EH (cell line): ENCODE measurements around the gene CHRNB4.
A peak's percentile ranks its signal among the peaks of the same experiment; 100 is the strongest.

ENCODE experiments used
- DNase-seq: peaks from one replicate; pipeline ENCODE4 v3.0.0-alpha.2; 2015; ENCODE audit warnings: low read depth

CHRNB4 gene

DNA sequence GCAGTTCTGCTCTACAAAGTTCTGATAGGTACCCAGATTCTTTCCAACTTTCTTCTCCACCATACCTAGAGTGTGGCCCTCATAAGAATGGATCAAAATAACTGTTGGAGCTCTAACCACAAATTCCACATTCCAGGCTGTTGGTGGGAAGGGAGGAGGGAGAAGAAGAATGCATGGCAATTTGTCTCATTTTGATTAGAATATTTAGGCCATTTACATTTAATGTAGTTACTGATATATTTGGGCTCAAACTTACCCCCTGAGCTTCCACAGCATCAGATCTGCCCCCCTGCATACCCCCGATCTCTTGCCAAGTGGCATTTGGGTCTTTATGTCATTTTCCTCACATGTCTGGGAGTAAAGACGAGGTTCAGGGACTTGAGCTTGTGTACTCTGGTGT lies 7.7 kb downstream of the CHRNB4 start:
- DNase-seq, result no peak

DNA sequence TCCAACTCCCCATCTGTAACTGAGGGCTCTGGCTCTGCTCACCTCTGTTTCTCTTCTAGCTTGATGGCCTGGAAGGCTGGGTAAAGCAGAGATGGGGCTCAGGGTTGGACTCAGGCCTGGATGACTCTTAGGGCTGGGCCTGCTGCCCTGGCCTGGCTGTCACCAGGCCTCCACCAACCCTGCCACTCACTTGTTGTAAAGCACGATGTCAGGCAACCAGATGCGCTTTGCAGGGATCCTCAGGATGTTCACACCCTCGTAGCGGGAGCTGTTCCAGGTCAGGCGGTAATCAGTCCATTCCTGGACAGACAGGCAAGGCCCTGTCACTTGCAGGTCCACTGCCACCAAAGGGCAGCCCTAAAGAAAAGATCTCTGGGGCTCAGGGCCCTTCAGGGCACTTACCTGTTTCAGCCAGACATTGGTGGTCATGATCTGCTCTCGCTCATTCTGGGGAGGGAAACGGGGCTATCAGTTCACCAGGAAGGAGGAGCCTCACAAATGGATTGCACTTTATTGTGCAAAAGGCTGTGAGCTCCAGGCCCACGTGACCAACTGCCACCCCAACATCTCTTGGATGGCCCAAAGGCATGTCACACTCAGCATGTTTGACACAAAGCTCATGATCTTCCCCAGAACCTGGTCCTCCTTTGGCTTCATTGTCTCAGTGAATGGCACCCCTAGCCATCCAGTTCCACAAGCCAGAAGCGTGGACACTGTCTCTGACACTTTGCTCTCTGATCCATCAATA lies 9.9 kb downstream of the CHRNB4 start:
- no peak for DNase-seq

DNA sequence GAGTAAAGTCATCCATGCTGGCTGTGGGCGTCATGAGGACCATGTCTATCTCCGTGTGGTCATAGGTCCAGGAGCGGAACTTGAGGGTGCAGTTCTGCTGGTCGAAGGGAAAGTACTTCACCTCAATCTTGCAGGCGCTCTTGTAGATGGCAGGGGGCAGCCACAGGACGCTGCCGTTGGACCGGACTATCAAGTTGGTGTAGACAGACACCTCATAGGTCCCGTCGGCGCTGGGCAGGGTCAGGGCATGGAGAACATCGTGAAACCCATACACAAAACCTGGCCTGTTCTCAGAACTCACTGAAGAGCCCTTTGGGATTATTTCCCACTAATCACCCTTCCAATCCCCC lies 11.3 kb downstream of the CHRNB4 start:
- no peak for DNase-seq

GRCh38 chr15:78629031-78629715 lies 11.8 kb downstream of the CHRNB4 start:
- no peak for DNase-seq

DNA sequence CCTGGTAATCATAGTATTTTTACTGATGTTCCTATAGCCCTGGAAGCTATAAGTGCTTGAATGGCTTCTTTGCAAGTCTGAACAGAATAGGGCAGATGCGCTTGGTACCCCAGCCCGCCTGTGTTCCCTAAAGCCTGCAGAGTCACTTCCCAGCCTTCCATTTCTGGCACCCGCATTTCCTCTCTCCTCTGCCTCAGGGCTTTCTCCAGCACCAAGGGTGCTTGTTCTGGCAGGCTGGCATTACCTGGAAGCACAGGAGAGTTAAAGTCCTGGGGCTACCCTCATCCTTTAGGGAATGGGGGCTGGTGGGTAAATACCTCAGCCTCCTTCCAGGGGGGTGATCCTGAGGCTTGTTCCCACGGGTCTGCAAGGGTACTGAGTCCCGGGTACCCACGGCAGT lies 12.8 kb downstream of the CHRNB4 start:
- no peak for DNase-seq

GRCh38 chr15:78627348-78627747 lies 13.7 kb downstream of the CHRNB4 start:
- DNase-seq, result no peak

GRCh38 chr15:78626381-78626995 lies 14.5 kb downstream of the CHRNB4 start:
- no peak for DNase-seq

DNA sequence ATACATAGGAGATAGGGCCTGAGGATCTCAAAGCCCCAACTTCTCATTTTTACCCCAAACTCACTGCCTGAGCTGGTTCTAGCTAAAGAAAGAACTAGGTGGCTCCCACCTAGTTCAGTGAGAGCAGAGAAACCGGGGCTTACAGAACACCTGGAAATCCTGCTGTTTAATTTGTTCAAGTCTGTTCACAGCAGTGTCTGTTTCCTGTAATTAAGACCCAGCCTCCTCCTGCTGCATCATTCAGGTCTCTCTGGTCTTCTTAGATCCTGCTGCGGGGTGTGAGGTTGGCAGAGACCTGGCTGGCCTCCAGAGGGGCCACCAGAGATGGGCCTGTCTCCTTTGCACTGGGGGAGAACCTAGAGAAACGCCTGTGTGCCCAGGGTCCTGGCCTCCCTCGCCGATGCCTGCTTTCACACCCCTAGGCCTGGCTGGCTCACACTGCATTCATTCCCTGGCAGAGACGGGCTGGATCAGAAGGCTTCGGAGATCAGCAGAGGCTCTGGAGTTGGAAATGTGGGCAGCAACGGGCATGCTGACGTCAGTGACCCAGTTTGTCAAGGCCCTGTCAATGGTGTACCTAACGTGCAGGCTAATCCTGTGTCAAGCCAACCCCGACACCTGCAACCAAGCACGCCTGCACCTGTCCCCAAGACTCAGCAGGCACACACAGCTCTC lies 15.3 kb downstream of the CHRNB4 start:
- no peak for DNase-seq

GRCh38 chr15:78624651-78625590 lies 16.1 kb downstream of the CHRNB4 start:
- DNase-seq, result no peak

GRCh38 chr15:78623786-78624497 lies 17.1 kb downstream of the CHRNB4 start:
- DNase-seq, result no peak

GRCh38 chr15:78621810-78622402 lies 19.1 kb downstream of the CHRNB4 start:
- DNase-seq, result no peak

- DNase-seq, result no peak
Observed at GRCh38 chr15:78620527-78621421, 20.2 kb downstream of the CHRNB4 start, which contains the start of gene CHRNA3. Gene CHRNA3, minus strand, starts transcription at chr15:78620996. Its CDS starts 202 bp downstream, at chr15:78620794.

GRCh38 chr15:78620021-78620526 lies 20.9 kb downstream of the CHRNB4 start:
- no peak for DNase-seq

DNA sequence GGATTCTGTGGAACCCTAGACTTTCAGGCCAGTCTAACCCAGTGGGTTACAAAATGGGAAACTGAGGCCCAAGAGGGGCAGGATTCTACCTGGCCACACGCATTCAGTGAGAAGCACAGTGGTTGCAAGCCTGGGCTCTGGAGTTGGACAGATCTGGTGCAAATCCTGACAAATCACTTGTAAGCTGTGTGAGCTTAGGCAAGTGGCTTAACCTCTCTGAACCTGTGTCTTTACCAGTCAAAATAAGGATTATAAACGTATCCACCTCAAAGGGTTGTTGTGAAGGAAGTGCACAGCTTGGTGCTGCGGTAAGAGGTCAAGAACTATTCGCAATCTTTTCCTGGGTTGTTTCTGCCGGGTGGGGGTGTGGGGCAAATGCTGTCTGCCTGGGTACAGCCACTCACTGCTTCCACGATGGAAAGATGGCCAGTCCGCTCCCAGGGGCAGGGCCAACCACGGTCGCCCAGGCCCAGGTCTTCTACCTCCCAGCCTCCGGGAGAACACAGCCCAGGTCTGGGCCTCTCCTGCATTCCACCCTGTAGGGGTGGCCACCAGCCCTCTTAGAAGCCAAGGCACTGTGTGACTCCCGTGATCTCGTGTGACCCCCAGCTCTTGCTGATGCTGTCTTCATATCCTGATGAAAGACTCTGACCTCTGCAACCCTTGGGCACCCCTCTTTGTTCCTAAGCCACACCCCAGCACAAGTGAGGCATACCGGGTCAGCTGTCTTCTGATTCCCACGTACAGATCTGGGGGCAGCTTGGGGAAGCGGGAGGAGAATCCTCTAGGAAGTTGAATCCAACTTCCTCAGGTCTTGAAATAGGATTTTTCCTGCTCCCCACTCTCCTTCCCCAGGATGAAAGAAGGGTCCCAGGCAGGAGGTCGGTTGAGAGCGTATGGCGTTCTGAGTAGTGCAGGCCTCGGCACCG lies 21.7 kb downstream of the CHRNB4 start:
- DNase-seq, result no peak

GRCh38 chr15:78618490-78618934 lies 22.5 kb downstream of the CHRNB4 start:
- DNase-seq, result peak; percentile 83

- DNase-seq, result no peak
Observed at GRCh38 chr15:78618064-78618463, 22.9 kb downstream of the CHRNB4 start.

DNA sequence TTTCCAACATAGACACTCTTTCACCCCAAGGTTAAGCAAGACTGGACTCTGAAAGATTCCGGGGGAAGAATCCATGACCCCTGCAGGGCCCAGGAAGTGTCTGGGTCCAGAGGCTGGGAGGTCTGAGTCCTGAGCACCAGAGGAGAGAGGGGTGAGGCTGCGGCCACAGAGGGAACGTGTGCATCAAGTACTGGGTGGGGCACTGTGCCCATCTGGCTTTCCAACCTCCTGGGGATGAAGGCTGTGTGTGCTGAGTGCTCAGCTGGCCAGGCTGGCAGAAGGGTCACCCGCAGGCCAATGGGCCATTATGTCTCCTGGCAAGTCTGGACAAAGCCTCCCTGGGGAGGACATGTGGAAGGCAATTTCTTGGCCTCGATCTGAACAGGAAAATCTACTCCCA lies 23.5 kb downstream of the CHRNB4 start:
- no peak for DNase-seq

DNA sequence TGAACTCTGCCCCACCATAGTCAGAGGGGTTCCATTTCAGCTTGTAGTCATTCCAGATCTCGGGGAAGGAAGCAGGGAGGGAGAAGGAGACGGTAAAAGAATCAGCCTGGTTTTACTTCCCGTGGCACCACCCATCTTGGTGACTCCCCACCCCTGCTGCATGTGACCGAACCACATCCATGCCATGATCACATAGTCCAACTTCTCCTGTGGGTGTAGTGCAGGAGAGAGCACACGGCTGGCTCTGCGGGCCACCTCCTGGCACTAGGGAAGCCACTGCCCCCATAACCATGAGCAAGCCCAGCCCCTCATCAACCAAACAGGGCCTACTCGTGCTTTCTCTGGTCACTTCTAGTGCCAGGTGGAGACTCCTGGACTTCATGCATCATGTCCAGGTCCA lies 23.9 kb downstream of the CHRNB4 start:
- no peak for DNase-seq
